HUDEP-2 (cell line): ENCODE results near the gene STMN3.

Experiments
- DNase-seq, 76 experiments: peaks; one replicate each; lab custom pipeline; 2025; ENCODE audit not compliant: unreplicated experiment in 76 of 76; lab: John Stamatoyannopoulos, UW

STMN3 gene

DNA sequence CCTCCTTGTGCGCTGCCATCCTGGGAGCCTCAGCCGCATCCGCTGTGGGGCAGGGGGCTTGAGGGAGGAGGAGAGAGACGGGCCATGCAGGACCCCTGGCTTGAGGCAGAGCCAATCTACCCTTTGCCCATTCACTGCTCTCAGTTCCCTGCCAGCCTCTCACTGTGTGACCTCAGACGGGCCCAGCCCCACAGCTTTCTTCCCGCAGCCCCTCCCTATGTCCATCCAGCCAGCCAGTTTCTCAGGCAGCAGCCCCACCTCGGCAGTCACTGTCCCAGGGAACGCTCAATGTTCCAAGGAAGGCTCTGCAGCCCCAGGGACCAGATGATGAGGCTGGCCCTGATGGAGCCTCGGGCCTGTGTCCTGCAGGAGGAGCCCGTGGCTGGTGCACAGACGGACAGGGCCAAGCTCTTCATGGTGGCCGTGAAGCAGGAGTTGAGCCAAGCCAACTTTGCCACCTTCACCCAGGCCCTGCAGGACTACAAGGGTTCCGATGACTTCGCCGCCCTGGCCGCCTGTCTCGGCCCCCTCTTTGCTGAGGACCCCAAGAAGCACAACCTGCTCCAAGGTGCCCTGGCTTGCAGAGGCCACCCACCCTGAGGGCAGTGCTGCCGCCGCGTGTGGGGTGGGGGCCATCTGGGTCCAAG lies 39.3 kb upstream of the STMN3 start:
- no peak for DNase-seq

DNA sequence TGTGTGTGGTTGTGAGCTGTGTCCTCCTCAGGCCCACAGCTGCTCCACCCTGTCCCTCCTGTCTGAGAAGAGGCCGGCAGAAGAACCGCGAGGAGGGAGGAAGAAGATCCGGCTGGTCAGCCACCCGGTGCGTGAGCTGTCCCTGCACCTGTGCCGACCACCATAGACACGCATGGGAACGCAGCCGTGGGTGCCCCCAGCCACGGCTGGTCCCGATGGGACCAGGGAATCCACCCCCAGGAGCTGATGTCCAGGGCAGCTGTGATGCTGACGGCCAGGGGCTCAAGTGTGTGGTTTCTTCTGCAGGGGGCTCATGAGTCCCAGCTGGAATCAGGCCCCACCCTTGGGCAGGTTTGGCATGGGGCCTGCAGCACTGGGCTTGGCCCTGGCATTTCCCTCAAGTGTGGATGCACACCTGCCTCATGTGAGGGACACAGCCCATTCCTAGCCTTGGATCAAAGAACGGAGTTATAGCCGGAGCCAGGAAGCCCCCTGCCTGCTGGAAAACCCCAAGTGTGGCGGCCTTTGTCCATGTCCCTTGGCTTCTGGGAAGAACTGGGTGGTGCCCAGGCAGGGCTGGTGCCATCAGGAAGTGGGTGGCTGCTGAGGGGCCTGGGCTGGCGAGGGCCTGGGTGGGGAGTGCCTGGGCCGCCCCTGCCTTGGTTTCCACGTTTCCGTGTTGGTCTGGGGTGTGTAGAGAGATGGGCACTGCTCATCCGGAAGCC lies 38.6 kb upstream of the STMN3 start:
- DNase-seq = no peak

DNA sequence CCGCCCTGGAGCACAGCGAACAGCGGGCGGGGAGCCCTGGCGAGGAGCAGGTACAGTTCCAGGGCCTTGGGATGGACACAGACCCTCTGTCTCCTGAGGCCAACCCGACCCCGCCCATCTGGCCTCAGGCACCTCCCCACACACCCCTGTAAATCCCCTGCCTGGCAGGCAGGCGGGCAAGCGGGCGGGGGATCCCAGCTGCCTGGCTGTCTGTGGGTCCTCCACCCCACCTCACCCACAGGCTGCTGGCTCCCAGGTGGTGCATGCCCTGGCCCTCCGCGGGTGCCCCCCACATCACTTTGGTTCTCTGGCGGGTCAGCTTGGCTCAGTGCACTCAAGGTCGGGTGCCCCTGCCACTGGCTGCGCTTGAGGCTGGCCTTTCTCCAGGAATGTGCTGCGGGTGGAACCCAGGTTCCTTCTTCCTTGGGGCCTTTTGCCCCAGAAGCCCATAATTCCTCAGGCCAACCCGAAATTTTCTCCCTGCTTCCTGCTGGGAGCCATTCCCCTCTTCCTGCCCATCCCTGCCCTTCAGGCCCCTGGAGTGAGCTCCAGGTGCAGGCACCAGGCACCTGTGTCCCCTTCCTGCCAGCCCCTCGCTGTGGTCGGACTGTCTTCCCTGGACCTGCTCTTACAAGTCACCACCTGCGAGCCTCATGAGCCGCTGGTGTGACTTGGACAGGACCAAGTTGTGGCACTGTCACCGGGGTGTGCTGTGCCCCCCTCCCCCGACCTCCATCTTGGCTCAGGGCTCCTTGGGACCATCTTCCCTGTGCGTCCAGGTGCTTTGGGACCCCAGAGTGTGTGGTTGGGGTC lies 37.9 kb upstream of the STMN3 start:
- no peak for DNase-seq

DNA sequence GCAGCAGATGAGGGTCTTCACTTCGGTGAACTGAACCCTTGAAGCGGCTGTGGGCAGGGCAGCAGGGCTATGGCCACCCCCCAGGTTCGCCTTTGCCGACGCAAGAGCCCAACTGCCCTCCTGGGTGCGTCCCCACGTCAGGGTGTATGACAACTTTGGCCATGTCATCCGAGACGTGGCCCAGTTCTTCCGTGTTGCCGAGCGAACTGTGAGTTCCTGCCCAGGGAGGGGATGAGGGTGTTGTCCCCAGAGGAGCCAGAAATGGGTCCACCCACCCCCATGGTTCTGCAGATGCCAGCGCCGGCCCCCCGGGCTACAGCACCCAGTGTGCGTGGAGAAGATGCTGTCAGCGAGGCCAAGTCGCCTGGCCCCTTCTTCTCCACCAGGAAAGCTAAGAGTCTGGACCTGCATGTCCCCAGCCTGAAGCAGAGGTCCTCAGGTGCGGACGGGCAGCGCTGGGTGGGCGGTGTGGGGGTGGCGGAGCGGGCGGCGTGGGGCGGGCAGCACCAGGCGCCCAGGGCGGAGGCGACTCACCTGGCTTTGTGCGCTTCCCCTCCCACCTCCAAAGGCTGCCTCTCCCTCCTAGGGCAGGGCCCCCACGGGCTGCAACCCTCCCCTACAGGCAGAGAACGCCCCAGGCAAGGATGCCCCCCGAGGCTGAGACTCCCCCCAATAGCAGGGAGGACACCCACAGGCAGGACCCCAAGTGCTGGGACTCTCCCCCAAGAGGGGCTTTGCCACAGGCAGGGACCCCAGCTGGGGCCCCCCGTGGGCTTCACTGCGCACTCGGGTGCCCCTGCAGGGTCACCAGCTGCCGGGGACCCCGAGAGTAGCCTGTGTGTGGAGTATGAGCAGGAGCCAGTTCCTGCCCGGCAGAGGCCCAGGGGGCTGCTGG lies 37.0 kb upstream of the STMN3 start:
- no peak for DNase-seq

DNA sequence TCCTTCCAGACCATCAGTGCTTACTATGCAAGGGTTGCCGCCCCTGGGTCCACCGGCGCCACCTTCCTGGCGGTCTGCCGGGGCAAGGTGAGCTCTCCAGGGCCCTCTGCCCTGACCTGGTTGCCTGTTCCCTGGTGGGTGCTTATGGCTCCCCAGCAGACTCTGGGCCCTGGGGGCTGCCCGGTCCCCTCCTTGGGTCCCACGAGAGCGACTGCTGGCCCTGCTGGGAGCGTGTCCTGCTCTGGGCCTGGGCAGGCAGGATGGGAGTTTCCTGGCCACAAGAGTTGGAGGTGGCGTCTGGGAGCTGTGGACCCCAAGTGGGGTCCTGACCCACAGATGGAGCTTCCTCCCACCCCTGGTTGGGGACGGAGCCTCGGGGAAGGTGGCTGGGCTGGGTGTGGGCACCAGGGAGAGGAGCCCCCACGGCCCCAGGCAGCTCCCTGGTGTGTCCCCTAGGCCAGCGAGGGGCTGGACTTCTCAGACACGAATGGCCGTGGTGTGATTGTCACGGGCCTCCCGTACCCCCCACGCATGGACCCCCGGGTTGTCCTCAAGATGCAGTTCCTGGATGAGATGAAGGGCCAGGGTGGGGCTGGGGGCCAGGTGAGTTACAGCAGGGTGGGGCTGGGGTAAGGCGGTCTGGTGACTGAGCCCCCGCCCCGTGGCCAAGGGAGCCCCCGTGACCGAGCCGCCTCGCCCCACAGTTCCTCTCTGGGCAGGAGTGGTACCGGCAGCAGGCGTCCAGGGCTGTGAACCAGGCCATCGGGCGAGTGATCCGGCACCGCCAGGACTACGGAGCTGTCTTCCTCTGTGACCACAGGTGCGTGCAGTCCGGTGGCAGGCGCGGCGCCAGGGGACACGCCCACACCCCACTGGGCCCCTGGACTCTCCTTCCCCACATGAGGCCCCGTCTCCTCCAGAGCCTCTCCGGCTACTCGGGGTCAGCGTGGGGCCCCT lies 36.1 kb upstream of the STMN3 start:
- DNase-seq = no peak

DNA sequence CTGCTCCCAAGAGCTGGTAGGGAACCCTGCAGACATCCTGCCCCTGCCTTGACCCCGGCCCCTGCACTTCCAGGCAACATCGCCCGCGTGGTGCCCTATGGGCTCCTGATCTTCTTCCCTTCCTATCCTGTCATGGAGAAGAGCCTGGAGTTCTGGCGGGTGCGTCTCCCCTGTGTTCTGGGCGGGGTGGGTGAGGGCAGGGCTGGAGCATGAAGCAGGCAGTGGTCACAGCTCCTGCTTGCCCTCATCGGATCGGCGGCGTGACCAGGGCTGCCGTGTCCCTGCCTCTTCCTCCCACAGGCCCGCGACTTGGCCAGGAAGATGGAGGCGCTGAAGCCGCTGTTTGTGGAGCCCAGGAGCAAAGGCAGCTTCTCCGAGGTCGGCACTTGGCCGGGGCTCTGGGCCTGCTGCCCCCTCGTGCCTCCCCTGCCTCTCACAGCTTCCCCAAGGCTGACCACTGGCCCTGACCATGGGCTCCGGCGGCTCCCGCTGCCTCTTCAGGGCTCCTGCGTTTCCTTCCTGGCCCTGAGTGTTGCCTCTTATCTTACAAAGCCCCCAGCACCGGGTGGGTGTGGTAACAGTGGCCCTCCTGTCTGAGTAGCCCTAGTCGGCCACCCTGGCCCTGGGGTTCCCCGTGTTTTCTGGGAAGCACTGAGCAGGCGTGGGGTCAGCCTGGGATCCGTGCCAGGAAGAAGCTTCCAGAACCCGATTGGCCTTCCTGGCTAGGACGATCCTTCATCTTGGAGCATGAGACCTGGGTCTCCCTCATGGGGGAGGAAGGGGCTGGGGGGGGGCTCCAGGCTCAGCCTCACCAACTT lies 35.2 kb upstream of the STMN3 start:
- DNase-seq = no peak

DNA sequence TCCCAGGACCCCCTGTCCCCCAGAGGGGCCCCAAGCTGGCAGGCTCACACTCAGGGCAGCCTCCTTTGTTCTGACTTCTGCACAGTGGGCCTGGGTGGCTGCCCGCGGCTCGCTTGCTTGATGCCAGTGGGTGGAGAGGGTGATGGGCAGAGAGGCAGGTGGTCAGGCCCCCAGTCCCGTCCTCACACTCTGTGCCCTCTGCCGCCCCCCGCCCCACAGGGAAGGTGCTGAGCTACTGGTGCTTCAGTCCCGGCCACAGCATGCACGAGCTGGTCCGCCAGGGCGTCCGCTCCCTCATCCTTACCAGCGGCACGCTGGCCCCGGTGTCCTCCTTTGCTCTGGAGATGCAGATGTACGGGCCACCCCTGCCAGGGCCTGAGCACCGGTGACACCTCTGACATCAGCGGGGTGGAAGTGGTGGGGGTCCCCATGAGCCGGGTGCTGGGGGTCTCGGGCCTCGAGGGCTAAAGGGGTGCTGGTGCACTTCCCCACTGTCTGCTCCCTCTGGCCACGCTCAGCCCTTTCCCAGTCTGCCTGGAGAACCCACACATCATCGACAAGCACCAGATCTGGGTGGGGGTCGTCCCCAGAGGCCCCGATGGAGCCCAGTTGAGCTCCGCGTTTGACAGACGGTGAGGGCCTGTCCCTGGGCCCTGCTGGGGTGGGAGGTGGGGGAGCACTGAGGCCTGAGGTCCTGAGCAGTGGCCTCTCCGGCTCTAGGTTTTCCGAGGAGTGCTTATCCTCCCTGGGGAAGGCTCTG lies 34.4 kb upstream of the STMN3 start:
- no peak for DNase-seq

DNA sequence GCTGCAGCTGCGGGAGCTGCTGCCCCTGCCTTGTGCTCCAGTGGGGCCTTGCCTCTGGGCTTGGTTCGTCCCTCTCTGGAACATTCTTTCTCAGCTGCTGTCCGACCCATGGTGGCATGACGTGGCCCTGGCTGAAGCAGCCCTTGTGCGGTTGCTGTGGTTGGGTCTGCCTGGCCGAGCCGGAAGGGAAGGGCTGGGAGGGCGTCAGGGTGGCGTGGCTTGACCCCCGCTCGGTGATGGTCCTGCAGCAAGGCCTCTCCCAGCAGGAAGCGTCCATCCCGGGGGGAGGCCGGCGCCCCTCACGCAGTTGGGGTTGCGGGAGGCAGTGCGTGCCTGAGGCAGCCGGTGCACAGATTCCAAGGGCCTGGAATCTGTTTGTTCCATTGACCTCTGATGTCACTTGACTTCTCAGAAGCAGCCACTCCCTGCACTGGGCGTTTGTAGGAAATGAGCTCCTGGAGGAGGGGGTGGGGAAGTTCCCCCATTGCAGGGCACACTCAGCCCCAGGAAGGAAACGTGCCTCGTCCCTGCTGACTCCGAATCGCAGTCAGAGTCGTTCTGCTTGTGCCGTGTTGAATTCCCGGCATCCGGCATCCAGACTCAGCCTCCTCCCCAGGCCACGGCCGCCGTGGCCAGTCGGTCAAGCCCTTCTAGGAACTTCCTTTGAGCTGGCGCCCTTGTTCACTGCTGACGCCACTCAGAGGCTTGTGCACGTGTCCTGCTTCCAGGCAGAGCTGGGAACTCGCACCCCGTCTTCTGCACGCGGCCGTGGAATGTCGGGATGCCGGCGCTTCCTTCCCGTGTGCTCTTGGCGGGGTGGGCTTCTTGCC lies 33.5 kb upstream of the STMN3 start:
- DNase-seq = no peak

DNA sequence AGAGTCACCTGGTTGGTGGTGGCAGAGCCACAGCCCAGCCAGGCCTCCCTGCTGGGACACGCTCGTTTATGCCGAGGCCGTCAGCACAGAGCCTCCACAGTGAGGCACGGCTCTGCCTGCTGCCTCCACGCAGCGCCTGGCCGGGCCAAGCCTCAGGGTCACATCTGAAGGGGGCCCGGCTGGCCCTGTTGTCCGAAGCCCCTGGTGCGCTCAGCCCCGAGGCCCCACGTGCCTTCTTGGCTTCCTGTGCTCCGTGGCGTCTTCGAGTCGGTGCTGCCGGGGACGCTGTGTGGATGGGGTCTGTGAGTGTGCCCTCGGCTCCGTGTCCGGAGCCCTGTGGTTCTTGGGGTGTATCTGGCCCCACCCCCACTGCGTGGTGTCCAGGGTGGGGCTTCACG lies 32.9 kb upstream of the STMN3 start:
- no peak for DNase-seq

DNA sequence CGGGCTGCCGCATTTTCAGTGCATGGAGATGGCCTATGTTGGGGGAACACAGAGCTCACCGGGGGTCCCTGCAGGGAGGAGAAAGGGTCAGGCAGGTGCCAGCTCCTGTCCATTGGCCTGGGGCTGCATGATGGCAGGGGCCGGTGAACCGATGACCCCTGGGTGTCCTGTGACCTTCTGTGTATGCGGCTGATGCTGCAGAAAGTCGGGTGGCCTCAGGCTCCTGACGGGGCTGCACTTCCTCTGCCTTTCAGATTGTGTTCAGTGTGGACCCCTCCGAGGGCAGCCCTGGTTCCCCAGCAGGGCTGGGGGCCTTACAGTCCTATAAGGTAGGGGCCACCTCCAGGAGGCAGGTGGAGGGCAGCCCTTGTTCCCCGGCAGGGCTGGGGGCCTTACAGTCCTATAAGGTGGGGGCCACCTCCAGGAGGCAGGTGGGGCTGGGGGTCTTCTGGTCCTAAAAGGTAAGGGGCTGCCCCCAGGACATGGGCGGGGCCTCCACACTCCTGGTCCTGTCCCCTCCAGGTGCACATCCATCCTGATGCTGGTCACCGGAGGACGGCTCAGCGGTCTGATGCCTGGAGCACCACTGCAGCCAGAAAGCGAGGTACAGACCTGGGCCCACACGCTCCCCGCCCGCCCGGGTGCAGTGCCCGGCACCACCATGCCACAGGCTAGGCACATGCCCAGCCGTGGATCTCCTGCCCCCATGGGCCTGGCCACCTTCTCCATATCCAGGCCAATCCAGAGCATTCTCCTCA lies 32.2 kb upstream of the STMN3 start:
- no peak for DNase-seq

DNA sequence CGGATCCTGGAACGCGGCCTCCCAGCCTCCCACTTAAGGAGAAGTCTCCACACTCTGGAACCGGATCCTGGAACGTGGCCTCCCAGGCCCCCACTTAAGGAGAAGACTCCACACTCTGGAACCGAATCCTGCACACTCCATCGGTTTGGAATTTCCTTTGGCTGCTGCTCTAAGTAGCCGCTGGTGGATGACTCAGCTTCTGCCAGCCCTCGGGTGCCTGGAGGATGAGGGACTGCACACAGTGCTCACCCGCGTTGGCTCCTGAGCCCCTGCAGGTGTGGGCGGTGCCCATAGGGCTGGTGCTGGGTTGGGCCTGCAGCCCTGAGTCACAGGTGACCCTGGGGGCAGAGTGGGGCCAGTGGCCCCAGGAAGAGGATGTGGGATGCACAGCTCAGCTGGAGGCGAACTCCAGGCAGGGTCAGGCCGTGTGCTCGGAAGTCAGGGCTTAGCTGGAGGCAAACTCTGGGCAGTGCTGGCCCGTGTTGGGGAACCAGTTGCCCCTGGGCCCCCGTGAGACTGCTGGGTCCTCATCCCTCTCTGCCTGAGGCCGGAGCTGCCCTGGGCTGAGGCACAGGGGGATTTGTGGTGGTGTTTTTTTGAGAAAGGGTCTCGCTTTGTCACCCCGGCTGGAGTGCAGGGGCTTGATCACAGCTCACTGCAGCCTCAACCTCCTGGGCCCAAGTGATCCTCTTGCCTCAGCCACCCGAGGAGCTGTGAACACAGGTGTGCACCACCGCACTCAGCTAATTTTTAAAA lies 29.3 kb upstream of the STMN3 start:
- no peak for DNase-seq

DNA sequence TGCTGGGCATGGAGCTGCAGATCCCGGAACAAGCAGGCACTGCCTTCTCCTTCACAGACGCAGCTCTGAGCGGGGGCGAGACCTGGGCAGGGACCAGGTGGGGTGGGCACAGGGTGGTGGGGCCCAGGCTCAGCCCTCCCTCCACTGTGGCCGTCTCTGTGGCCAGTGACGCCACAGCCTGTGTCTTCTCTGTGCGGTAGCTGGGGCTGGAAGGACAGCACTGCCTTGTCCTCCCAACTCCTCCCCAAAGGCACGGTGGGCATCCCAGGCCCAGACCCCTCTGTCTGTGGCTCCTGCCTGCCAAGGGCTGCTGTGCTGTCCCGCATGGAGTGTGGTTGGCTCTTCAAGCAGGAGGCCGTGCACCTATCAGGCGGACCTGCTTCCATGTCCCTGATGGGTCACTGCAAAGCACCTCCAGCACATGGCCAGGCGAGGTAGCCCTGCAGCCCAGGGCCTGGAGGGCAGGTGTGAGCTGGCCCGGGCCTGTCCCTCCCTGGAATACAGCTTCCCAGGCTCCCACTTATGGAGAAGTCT lies 28.5 kb upstream of the STMN3 start:
- DNase-seq = no peak

DNA sequence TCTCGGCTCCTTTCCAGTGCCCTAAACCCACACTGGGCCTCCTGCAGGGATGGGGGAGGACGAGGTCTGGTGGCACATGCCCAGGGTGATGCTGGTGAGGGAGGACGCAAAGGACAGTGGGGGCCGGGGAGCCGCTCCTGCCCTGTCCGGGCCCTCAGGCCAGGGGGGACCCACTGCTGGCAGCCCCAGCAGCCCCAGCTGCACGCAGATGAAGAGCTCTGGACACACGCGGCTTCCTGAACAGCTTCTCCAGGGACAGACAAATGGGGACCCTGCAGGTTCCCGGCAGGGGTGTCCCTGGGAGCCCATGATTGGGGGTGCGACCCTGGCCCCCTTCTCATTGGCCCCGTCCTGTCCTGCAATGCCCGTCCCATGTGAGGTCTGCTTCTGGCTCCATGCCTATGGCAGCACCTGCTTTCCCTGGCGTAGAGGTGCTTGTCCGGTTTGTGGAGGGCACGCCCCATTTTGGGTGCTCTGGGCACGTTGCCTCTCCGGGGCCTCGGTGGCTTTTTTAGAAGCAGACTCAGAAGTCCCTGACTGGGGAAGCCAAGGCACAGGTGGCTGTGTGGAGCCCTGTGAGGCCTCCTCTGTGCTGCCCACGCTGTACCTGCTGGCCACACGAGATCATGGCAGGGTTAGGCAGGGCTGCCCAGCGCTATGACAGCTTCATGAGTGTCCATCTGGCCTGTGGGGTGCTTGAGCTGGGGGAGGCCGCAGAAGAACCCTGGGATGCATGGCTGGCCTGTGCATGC lies 27.8 kb upstream of the STMN3 start:
- no peak for DNase-seq

DNA sequence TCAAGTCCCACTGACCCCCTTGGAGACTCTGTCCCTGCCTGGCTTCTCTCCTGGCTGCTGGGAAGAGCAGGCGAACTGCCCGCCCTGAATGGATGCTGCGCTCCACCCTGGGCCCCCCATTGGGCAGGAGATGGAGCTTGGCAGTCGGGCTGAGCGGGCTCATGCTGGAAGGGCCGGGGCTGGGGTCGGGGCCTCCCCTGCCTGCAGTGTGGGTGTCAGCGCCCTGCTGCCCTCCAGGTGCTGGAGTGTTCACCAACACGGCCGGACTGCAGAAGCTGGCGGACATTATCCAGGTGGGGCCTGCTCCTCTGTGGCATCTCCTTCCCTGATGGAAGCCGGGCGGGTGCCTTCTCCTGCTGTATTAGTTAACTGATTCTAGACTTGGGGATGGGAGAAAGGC lies 27.2 kb upstream of the STMN3 start:
- no peak for DNase-seq

DNA sequence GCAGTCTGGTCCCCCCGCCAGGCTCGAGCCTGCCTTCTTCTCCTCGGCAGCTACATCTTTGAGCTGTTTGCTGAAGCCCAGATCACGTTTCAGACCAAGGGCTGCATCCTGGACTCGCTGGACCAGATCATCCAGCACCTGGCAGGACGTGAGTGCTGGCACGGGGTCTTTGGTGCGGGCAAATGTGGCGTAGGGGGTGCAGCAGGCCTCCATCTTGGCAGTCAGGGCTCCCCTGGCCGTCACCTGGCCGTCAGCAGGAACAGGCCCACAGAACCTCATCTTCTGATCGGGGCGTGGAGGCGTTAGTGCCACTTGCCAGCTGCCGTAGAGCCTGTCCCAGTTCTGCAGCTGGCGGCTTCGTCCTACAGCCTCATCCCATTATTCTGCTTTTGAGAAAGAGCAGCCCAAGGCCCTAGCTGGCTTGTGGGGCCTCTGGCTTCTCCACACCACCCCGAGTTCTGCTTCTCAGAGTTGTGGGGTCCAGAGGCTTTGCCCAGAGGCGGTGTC lies 26.6 kb upstream of the STMN3 start:
- DNase-seq = no peak
